ENCODE measurements around the gene VSX2. TPM values are rescaled to one million over a fixed set of nuclear protein-coding genes. Genes with fewer than 3 reads are reported as not detected.

The VSX2 gene
- polyA plus RNA-seq, 1 donor (not counting 4 experiments of a cell fraction or from before 2014, with no cell fraction given) = not detected

DNA sequence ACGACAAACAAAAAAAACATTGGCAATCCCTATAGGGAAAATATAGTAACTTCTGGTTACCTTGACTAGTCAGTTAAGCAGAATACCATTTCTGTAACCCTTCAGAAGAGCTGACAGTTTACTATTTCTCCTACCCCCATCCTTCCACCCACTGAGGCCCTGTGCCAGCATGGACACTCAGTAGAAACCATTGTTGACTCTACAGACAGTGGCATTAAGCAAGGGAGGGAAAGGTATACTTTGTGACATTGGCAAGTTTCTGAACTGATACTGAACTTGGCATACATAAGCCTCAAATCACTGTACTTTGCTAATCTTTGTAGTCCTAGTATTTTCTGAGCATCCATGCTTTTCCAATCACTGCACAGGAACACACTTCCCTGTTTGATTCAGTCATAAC lies 33.4 kb upstream of the VSX2 start:
- no peaks in the 10 kb centered on the region for H3K9me1 ChIP-seq (ENCODE audit: control insufficient read depth, extremely low read depth, insufficient read depth, low read length)
- no peak overlapping the region for H3K27ac ChIP-seq (ENCODE audit: control insufficient read depth, insufficient read depth, low read length)
- no peaks in the 10 kb centered on the region for H3K36me3 ChIP-seq (ENCODE audit: control insufficient read depth in 2 of 2, extremely low read depth in 1 of 2, insufficient read depth in 2 of 2, low read length in 2 of 2)
- no peak for TF ChIP-seq EZH2 (IDR thresholded peaks at IDR 0.05; ENCODE audit: low read length)
- TF ChIP-seq, protein P1, sequence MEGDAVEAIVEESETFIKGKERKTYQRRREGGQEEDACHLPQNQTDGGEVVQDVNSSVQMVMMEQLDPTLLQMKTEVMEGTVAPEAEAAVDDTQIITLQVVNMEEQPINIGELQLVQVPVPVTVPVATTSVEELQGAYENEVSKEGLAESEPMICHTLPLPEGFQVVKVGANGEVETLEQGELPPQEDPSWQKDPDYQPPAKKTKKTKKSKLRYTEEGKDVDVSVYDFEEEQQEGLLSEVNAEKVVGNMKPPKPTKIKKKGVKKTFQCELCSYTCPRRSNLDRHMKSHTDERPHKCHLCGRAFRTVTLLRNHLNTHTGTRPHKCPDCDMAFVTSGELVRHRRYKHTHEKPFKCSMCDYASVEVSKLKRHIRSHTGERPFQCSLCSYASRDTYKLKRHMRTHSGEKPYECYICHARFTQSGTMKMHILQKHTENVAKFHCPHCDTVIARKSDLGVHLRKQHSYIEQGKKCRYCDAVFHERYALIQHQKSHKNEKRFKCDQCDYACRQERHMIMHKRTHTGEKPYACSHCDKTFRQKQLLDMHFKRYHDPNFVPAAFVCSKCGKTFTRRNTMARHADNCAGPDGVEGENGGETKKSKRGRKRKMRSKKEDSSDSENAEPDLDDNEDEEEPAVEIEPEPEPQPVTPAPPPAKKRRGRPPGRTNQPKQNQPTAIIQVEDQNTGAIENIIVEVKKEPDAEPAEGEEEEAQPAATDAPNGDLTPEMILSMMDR (optimal IDR thresholded peaks at IDR 0.05 in 1 of 3, IDR thresholded peaks at IDR 0.05 in 1 of 3, conservative IDR thresholded peaks at IDR 0.05 in 1 of 3; ENCODE audit: extremely low read depth in 1 of 3, insufficient read depth in 2 of 3, low read length in 3 of 3) = no peak
- no peaks in the 10 kb centered on the region for H3K9me3 ChIP-seq (ENCODE audit: control insufficient read depth, low read depth, low read length)
- H3K4me1 ChIP-seq (ENCODE audit: control insufficient read depth, extremely low read depth, insufficient read depth, low read length) = no peaks in the 10 kb centered on the region
- H3K27me3 ChIP-seq (ENCODE audit: control insufficient read depth, extremely low read depth, insufficient read depth, low read length) = no peaks in the 10 kb centered on the region
- dilution Hi-C loops (cut with MboI; ENCODE audit: extremely low pct_ligation_motif_present, low sequenced_read_pairs) = no loop called here
- no peak overlapping the region for H3K4me2 ChIP-seq (ENCODE audit: control insufficient read depth, extremely low read depth, insufficient read depth, low read depth, low read length)
- no peak for FAIRE-seq
- no peak overlapping the region for H3K4me3 ChIP-seq (ENCODE audit: control insufficient read depth in 2 of 3, extremely low read depth in 1 of 3, insufficient read depth in 2 of 3, low read depth in 1 of 3, low read length in 3 of 3)
- no peak overlapping the region for H3K9ac ChIP-seq (ENCODE audit: control insufficient read depth, extremely low read depth, insufficient read depth, low read length)
- DNase-seq (ENCODE audit: low read depth, low spot score) = no peak
- no peak overlapping the region for H2AFZ ChIP-seq (ENCODE audit: control insufficient read depth, low read length)
- H4K20me1 ChIP-seq (ENCODE audit: control insufficient read depth, extremely low read depth, insufficient read depth, low read length) = no peaks in the 10 kb centered on the region
- no peaks in the 10 kb centered on the region for H3K79me2 ChIP-seq (ENCODE audit: control insufficient read depth, insufficient read depth, low read length)

DNA sequence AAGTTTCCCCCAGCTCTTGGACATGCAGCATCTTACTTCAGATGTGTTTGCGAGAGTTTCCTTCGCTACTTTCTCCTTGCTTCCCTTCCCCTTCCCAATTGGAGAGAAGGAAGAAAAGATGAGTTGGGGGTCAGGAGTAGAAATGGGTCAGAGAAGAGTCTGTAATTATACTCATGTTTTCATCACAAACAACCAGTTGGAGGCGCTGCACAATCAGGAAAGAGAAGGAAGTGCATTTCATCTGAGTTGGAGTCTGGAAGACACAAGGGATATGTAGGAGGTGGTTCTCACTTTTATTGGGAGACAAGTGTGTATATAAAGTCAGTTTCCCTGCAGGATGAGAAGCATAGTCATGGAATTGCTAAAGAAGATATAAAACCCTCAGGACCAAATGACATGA lies 31.3 kb upstream of the VSX2 start:
- Histone ChIP-seq H3K4me1 (ENCODE audit: control insufficient read depth, extremely low read depth, insufficient read depth, low read length) (no peaks in the 10 kb centered on the region), H4K20me1 (ENCODE audit: control insufficient read depth, extremely low read depth, insufficient read depth, low read length) (no peaks in the 10 kb centered on the region), H3K9me3 (ENCODE audit: control insufficient read depth, low read depth, low read length) (no peaks in the 10 kb centered on the region), H3K27me3 (ENCODE audit: control insufficient read depth, extremely low read depth, insufficient read depth, low read length) (no peaks in the 10 kb centered on the region), H3K9ac (ENCODE audit: control insufficient read depth, extremely low read depth, insufficient read depth, low read length) (no peak overlapping the region), H3K9me1 (ENCODE audit: control insufficient read depth, extremely low read depth, insufficient read depth, low read length) (no peaks in the 10 kb centered on the region), H3K27ac (ENCODE audit: control insufficient read depth, insufficient read depth, low read length) (no peak overlapping the region), H3K79me2 (ENCODE audit: control insufficient read depth, insufficient read depth, low read length) (no peaks in the 10 kb centered on the region), H3K4me2 (ENCODE audit: control insufficient read depth, extremely low read depth, insufficient read depth, low read depth, low read length) (no peak overlapping the region), H3K36me3 (ENCODE audit: control insufficient read depth in 2 of 2, extremely low read depth in 1 of 2, insufficient read depth in 2 of 2, low read length in 2 of 2) (no peaks in the 10 kb centered on the region), H2AFZ (ENCODE audit: control insufficient read depth, low read length) (no peak overlapping the region), H3K4me3 (ENCODE audit: control insufficient read depth in 2 of 3, extremely low read depth in 1 of 3, insufficient read depth in 2 of 3, low read depth in 1 of 3, low read length in 3 of 3) (no peak overlapping the region)
- DNase-seq (ENCODE audit: low read depth, low spot score) (no peak), FAIRE-seq (no peak)
- dilution Hi-C loops (cut with MboI; ENCODE audit: extremely low pct_ligation_motif_present, low sequenced_read_pairs) = no loop called here
- no peak for TF ChIP-seq EZH2 (IDR thresholded peaks at IDR 0.05; ENCODE audit: low read length)
- TF ChIP-seq, protein P1 (optimal IDR thresholded peaks at IDR 0.05 in 1 of 3, IDR thresholded peaks at IDR 0.05 in 1 of 3, conservative IDR thresholded peaks at IDR 0.05 in 1 of 3; ENCODE audit: extremely low read depth in 1 of 3, insufficient read depth in 2 of 3, low read length in 3 of 3) = peak; percentile 25 to 37 (median 33)

All from keratinocyte (primary cell).